Activated T-cell treated with anti-CD3 and anti-CD28 coated beads, Interleukin-2, amount 50 U/mL, for 72 hours (primary cell): ENCODE measurements around the gene CBX3. TPM values are rescaled to one million over a fixed set of nuclear protein-coding genes. Genes with fewer than 3 reads are reported as not detected.
"Not testable (repeated sequence)": the region's sequence is repeated elsewhere in the genome, so short reads cannot be mapped to it uniquely, and the experiment has no call there.

Experiments
- ATAC-seq, 2 donors: fragments of 150-1000 bp; cut with Tn5 transposase; replicated peaks in 1 of 2; 2 replicates each; pipeline ENCODE4 v1.10.0; 2021; ENCODE audit warnings: moderate library complexity in 2 of 2, mild to moderate bottlenecking in 1 of 2
- DNase-seq, 2 donors: peaks; one replicate each; pipeline ENCODE4 v3.0.0; 2021 to 2022; ENCODE audit warnings: mixed read lengths in 1 of 2
- H3K27ac Mint-ChIP-seq: one replicate; pipeline ENCODE4 v1.8.0; 2022; ENCODE audit warnings: mild to moderate bottlenecking, moderate library complexity, mixed read lengths
- H3K27me3 Mint-ChIP-seq: one replicate; pipeline ENCODE4 v1.8.0; 2022; ENCODE audit warnings: low read depth, mixed read lengths
- H3K36me3 Mint-ChIP-seq, 2 donors: one replicate each; pipeline ENCODE4 v1.8.0; 2022; ENCODE audit warnings: mixed read lengths in 2 of 2, mild to moderate bottlenecking in 1 of 2; ENCODE audit not compliant: insufficient read depth in 2 of 2
- H3K4me1 Mint-ChIP-seq: one replicate; pipeline ENCODE4 v1.8.0; 2022; ENCODE audit warnings: low read depth, mixed read lengths
- H3K4me3 Mint-ChIP-seq, 2 donors: one replicate each; pipeline ENCODE4 v1.8.0; 2022; ENCODE audit warnings: mild to moderate bottlenecking in 2 of 2, mixed read lengths in 2 of 2, moderate library complexity in 2 of 2
- H3K9me3 Mint-ChIP-seq, 2 donors: one replicate each; pipeline ENCODE4 v1.8.0; 2022; ENCODE audit warnings: mixed read lengths in 2 of 2
- total RNA-seq, 2 donors: library from RNA; stranded (reverse); gene quantifications; one replicate each; pipeline ENCODE4 v1.2.3, GENCODE V29; 2022

Gene CBX3
- total RNA-seq, 2 donors from 2014 or later = 201 to 221 TPM

DNA sequence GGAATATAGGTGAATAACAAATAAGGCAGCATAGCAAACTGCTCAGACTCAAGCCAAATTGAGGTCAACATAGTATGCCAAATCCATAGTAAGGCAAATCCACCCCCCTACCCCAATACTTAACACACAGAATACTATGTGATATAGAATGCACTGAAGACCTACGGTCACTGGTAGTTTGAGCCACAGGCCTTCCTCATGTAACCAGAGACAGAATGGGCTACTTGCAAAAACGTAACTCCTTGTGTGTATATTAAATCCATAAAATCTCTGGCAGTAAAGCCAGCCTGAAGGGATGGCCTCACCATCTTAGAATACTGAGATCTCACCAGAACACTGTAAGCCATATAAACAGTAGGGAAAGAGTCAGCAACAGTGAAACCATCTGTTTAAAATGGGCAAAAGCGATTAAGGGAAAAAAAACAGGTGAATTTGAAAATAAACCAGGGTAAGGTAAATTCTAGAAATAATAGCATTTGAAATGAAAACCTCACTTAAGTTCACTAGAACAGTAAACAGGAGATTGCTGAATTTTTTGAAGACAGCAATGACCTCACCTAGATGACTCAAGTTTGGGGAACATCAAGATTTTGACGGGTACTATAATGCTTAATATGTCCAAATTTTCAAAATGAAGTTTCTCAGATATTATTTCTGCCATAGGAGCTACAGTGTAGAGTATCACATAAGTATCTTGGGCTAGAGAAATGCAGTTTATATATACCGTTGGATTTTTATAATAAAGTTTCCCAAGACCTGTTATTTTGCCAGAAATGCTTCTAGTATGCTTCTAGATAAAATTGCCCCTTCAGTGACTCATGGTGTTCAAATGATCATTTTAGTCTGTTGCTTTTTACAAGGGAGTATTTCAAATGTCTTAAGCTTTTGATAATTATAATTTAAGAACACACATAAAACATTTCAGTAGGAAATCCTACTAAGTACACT is 14.9 kb upstream of the CBX3 start:
- Mint-ChIP-seq H3K4me1 (peaks cover 77% of the 10 kb centered on the region), H3K36me3 (peaks cover 7 to 51% of the 10 kb centered on the region in 2 donors), H3K4me3 (peak overlapping the region in 1 of 2 donors; percentile 26), H3K27me3 (no peaks in the 10 kb centered on the region), H3K9me3 (no peaks in the 10 kb centered on the region), H3K27ac (peak overlapping the region; percentile 96)
- DNase-seq (no peak), ATAC-seq (peak; percentile 2 to 16)

DNA sequence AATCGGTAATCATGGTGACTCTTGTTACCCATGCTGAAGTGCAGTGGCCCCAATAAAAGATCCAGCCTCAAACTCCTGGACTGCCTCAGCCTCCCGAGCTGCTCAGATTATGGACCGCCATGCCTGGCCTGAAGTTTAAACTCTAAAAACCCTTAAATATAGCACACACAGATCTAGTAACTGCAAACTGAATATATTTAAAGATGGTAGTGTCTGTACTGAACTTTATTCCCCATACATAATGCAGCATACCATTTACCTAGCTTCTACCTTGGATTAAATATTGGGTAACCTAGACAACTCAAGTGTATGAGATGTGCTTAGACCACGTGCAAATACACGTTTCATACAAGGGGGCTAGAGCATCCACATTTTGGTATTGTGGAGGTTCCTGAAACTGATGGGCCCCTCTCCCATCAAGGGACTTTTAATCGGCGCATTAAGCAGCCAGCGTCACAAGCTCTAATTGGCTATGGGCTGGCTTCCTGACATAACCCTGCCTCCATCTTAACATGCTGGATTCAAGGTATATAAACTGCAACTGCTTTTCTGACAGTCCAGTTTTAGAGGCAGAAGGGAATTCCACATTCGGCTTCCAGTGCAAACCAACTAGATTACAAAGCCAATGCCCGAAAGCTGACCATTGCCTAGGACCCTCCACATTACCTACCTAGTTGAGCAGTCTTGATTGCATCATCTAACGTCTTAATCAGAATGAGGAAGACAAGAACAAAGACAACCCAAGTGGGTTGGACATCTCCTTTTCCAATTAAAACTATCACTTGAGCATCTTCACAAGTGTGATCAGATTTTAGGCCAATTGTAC is 14.0 kb upstream of the CBX3 start:
- peaks cover 83% of the 10 kb centered on the region for H3K4me1 Mint-ChIP-seq
- H3K27me3 Mint-ChIP-seq = no peaks in the 10 kb centered on the region
- no peaks in the 10 kb centered on the region for H3K9me3 Mint-ChIP-seq
- peak; percentile 10 to 24 for ATAC-seq
- peak overlapping the region; percentile 96 for H3K27ac Mint-ChIP-seq
- no peak for DNase-seq
- peak overlapping the region; percentile 6 to 26 for H3K4me3 Mint-ChIP-seq
- H3K36me3 Mint-ChIP-seq = peaks cover 11 to 59% of the 10 kb centered on the region in 2 donors

DNA sequence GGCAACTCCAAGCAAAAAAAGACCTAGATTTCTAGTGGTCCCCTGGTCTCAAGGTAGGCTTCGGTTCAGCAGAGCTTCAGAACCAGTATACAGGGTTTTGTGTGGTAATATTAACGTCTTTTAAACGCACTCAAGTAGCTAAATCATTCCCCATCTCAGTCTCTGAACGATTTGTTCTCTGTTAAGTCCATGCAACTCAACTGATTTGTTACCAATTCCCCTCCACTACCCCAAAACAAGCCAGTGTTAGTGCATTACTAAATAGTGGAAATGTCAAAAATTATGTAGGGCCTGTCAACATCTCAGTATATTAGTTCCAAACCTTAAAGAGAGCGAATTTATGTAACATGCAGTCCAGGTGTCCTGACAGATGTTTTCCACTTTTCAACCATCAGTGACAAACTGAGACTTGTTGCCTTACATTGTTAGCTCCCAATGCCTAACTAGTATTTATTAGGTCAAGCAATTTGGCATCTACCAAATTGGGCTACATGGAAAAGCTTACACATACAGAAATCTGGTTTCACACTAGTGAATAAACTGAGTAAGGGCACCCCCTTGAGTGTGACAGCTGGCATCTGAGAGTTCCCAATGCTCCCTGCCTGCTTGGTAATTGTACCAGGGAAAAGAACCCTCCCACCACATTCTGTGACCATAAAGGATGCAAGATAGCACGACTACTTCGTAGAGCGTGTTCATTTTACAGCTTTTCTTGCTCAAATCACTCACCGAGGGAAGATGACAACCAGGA is 13.2 kb upstream of the CBX3 start:
- Mint-ChIP-seq H3K4me1 (peaks cover 91% of the 10 kb centered on the region), H3K36me3 (peaks cover 13 to 66% of the 10 kb centered on the region in 2 donors), H3K27ac (peak overlapping the region; percentile 64), H3K27me3 (no peaks in the 10 kb centered on the region), H3K9me3 (no peaks in the 10 kb centered on the region), H3K4me3 (peak overlapping the region in 1 of 2 donors; percentile 41)
- ATAC-seq (peak; percentile 4 to 6), DNase-seq (no peak)

DNA sequence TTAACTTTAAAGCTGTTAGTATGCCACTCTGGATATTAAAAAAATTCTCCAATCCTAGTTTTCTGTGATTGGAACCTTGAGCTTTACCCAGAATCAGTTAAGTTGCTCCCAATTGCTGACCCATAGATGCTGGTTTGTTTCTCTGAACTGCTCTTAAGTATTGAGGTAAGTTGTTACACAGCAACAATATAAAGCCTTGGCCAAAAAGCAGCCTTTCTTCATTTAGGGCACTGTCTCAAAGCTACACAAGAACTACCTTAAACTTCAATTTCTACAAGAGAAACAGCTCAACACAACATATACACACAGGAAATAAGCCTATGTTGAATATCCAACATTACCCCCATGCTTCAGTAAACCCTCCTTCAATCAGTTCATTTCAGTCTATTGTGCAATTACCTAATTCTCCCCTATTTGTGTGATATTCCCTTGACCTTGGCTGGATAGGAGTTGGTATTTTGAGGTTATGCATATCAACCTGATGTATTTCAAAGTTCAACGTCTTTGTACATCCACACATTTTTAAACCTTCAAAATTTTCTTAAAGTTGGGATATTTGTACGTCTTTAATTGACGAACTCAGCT is 12.5 kb upstream of the CBX3 start:
- Mint-ChIP-seq H3K27me3 (no peaks in the 10 kb centered on the region), H3K36me3 (peaks cover 16 to 69% of the 10 kb centered on the region in 2 donors), H3K27ac (peak overlapping the region; percentile 64), H3K9me3 (no peaks in the 10 kb centered on the region), H3K4me1 (peaks cover 97% of the 10 kb centered on the region), H3K4me3 (peak overlapping the region; percentile 41 to 45)
- DNase-seq (no peak), ATAC-seq (peak in 1 of 2 donors; percentile 1)

DNA sequence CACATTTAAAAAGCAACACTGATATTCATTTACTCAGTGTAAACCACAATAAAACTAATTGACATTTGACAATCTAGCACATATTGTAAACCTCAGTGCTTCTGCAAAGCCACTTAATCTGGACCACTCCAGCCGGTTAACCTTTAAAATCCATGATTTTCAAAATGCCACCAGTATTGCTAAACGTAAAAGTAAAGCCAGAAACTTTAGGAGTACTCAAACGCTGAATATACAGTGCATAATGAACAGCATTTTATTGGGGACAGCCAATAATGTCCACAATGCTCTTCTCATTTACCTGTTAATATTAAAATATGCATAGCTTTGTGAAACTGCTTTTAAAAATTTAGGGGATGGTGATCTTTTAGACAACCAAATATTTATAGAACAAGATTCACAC is 11.8 kb upstream of the CBX3 start:
- H3K4me3 Mint-ChIP-seq = peak overlapping the region in 1 of 2 donors; percentile 45

DNA sequence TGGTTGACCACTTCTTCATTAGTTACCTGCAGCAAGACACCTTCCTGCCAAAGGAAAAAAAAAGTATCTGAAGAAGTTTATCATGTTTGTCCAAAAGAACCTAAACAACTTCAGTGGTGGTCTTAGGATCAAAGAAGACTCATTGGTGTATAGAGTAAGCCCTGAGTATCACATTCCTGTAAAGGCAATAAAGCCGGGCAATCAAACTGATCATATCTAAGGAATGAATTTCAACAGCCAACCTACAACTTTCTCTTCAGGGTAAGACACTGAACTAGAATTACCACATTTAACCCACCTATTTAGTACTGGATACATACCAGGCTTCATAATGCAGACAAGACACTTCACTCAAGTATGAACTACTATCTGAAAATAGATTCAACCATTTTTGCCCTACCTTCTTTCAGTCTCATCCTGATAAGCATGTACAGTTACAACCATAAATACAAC is 11.1 kb upstream of the CBX3 start:
- H3K4me1 Mint-ChIP-seq = peaks cover 97% of the 10 kb centered on the region
- H3K9me3 Mint-ChIP-seq = no peaks in the 10 kb centered on the region
- peaks cover 20 to 68% of the 10 kb centered on the region in 2 donors for H3K36me3 Mint-ChIP-seq
- peak overlapping the region; percentile 95 for H3K27ac Mint-ChIP-seq
- ATAC-seq (no peak), DNase-seq (no peak)
- peak overlapping the region; percentile 17 to 58 for H3K4me3 Mint-ChIP-seq
- H3K27me3 Mint-ChIP-seq = no peaks in the 10 kb centered on the region

More for the DNA sequence above, 11.8 kb upstream of the CBX3 start:
- DNase-seq (no peak), ATAC-seq (no peak)
- H3K9me3 Mint-ChIP-seq = no peaks in the 10 kb centered on the region
- peak overlapping the region; percentile 64 for H3K27ac Mint-ChIP-seq
- no peaks in the 10 kb centered on the region for H3K27me3 Mint-ChIP-seq
- peaks cover 97% of the 10 kb centered on the region for H3K4me1 Mint-ChIP-seq
- peaks cover 18 to 69% of the 10 kb centered on the region in 2 donors for H3K36me3 Mint-ChIP-seq

DNA sequence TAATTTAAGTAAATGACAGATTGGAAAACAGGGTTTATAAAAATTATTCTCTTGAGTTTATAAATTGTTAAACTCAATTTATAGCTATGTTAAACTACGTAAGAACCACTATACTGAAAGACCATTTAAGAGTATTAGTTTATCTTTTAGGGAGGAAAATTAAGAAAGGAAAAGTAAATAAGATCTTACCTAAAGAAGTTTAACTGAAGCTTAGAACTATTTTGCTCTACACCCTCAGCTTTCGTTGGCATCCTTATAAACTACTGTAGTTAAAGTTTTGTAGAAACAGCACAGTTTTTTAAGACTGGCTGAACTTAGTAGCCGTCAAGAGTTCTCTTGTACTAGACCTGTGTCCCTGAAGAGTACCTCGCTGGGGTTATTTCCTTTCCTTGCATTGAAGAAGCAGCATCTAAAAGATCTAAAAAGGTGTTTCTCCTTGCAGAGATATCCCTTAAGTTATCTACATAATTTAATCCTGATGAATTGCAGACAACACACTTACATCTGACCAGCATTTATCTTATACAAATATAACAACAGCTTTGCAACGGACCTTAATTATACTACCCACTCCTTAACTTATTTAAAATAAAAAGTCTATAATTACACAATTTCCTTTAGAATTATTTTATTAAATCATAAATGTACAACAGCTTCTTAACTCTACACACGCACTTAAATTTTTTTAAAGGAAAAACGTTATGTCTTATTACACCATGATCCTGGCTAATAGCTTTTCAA is 10.1 kb upstream of the CBX3 start:
- Mint-ChIP-seq H3K4me3 (peak overlapping the region in 1 of 2 donors; percentile 91), H3K27me3 (no peaks in the 10 kb centered on the region), H3K36me3 (peaks cover 25 to 75% of the 10 kb centered on the region in 2 donors), H3K9me3 (no peaks in the 10 kb centered on the region), H3K4me1 (peaks cover 99% of the 10 kb centered on the region), H3K27ac (peak overlapping the region; percentile 100)
- ATAC-seq (no peak), DNase-seq (no peak)

DNA sequence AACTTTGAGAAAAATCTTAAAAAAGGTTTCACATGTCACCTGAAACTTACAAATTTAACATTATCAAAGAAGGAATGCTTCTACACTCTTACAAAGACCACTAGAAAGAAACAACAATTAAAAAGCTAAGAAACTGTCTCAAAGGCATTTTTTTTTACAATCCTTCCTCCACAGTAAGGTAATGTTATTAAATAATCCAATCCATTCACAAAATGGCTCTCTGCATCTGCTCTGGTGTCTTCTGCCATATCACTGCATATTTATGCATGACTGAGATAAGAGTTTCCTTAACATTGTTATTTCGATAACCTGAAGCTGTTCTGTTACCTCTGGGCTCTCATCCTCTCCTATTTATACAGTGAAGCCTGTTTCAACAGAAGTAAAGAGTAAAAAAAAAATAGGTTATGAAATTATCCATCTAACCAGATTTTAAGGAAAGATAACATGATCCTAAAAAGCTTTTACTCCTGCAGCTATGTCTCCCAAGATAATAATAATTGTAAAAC is 9.5 kb upstream of the CBX3 start:
- peak overlapping the region; percentile 91 to 96 for H3K4me3 Mint-ChIP-seq
- peaks cover 30 to 78% of the 10 kb centered on the region in 2 donors for H3K36me3 Mint-ChIP-seq
- peaks cover 99% of the 10 kb centered on the region for H3K4me1 Mint-ChIP-seq
- ATAC-seq (no peak), DNase-seq (no peak)
- H3K27me3 Mint-ChIP-seq = no peaks in the 10 kb centered on the region
- H3K9me3 Mint-ChIP-seq = no peaks in the 10 kb centered on the region
- peak overlapping the region; percentile 100 for H3K27ac Mint-ChIP-seq

DNA sequence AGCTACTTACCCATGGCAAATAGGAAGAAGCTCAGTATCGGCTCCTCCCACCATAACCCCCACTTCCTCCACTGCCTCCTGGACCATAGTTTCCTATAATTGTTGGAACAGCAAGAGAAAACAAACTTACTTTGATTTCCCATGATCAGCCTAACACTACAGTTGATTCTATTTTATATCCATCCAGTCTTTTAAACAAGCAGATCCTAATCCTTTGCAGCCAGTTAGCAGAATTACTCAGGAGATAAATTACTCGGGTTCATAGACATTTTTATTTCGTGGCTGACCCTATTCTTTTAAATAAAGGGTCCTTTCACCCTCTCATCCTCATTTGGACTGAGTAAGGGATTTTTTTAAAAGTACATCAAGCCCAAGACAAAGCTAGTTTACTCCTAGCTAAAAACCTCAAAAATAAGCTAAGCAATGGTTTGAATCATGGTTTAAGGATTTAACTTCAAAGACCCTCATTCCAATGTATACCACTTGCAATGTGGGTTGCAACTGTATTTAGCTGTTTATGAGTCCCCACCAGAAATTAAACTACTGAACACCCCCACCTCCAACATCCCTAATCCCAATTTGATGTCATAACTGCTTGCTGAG is 9.0 kb upstream of the CBX3 start:
- no peaks in the 10 kb centered on the region for H3K27me3 Mint-ChIP-seq
- peaks cover 99% of the 10 kb centered on the region for H3K4me1 Mint-ChIP-seq
- peak overlapping the region; percentile 91 to 96 for H3K4me3 Mint-ChIP-seq
- ATAC-seq = no peak
- H3K27ac Mint-ChIP-seq = peak overlapping the region; percentile 100
- H3K9me3 Mint-ChIP-seq = no peaks in the 10 kb centered on the region
- DNase-seq = no peak
- H3K36me3 Mint-ChIP-seq = peaks cover 33 to 79% of the 10 kb centered on the region in 2 donors

DNA sequence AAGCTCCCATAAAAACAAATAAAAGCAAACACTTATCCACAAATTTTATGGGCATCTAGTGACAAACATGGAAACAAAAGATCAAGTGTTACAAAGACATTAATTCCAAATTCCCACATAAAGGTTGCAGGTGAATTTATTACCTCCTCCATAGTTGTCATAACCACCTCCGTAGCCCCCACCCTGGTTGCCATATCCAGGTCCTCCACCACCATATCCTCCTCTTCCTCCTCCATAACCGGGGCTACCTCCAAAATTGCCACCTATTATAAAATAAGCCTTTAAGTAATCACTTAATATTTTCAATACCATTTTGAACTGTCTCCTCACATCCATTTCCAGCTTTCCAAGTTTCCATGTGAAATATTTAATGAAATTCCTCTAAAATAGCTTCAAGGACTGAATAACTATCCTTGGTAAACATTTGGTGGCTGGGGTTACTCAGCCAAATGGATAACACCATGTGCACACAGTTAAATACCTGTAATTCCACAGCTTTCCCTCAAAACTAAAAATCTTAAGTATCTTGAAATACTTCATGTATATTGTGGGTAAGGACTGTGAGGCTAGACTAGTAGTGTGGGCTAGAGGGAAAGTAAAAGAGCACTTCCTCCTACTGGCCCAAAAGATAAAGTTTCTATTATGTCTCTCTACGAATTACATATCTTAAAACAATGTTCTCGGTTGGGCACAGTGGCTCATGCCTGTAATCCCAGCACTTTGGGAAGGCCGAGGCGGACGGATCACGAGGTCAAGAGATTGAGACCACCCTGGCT is 7.9 kb upstream of the CBX3 start:
- H3K9me3 Mint-ChIP-seq = no peaks in the 10 kb centered on the region
- H3K27ac Mint-ChIP-seq = peak overlapping the region; percentile 100
- peak overlapping the region; percentile 91 to 96 for H3K4me3 Mint-ChIP-seq
- no peak for DNase-seq
- no peaks in the 10 kb centered on the region for H3K27me3 Mint-ChIP-seq
- H3K4me1 Mint-ChIP-seq = peaks cover 88% of the 10 kb centered on the region
- peaks cover 35 to 84% of the 10 kb centered on the region in 2 donors for H3K36me3 Mint-ChIP-seq
- peak in 1 of 2 donors; percentile 9 for ATAC-seq

DNA sequence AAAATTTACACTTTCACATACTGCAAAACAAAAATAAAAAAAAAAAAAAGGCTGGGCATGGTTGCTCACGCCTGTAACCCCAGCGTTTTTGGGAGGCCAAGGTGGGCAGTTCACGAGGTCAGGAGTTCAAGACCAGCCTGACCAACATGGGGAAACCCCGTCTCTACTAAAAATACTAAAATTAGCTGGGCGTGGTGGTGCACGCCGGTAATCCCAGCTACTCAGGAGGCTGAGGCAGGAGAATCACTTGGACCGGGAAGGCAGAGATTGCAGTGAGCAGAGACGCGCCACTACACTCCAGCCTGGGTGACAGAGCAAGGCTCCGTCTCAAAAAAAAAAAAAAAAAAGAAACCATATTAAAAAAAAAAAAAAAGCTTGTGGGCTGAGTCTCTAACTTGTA is 6.8 kb upstream of the CBX3 start:
- Mint-ChIP-seq H3K4me3 (peak overlapping the region; percentile 91 to 96), H3K4me1 (peaks cover 77% of the 10 kb centered on the region), H3K36me3 (peaks cover 46 to 88% of the 10 kb centered on the region in 2 donors), H3K27ac (peak overlapping the region; percentile 100)
- not testable (repeated sequence) for ATAC-seq, H3K27me3 Mint-ChIP-seq, H3K9me3 Mint-ChIP-seq, DNase-seq
